ENCODE data around the gene ABCA9.
"Not testable (repeated sequence)": the region's sequence is repeated elsewhere in the genome, so short reads cannot be mapped to it uniquely, and the experiment has no call there.

The ABCA9 gene

GRCh38 chr17:69042308-69042707 lies 18.4 kb downstream of the ABCA9 start:
- DNase-seq (ENCODE audit: low spot score) = no peak

GRCh38 chr17:69031839-69032238 lies 28.9 kb downstream of the ABCA9 start:
- no peak for DNase-seq (ENCODE audit: low spot score)

DNA sequence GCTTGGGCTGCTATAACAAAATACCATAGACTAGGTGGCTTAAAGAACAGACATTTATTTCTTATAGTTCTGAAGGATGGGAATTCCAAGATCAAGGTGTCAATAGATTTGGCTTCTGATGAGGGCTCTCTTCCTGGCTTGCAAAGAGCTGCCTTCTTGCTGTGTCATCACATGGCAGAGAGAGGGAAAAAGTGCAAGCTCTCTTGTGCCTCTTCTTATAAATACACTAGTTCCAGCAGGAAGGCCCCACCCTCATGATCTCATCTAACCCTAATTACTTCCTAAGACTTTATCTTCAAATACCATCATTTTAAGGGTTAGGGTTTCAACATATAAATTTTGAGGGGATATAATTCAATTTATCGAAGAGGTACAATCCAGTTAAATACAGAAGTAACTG lies 30.6 kb downstream of the ABCA9 start:
- no peak for DNase-seq (ENCODE audit: low spot score)

- DNase-seq (ENCODE audit: low spot score) = no peak
Measured at GRCh38 chr17:69018687-69019086, 42.0 kb downstream of the ABCA9 start.

DNA sequence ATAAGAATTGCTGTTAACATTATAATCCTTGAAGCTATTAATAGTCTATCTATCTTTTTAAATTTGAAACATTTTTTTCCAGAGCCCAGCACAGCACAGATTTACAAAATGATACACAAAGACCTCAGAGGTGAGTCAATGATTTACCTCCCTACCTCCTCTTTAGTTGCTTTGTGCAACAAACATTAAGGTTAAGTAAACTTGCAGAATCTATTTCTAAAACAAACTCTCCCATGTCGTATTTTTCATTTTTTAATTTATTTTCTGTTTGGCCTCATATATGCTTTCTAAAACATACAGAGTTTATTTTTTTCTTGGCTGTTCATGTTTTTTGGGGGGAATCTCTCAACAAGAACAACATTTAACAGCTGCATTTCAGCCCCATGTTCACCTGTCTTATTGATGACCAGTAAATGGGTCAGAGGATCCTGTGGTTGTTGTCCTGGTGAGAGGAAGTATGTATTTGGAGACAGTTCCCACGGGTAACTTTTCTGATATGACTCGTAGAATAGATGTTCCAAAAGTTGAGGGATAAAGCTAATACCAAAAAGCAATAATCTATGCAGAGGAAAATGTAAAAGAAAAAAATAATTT lies 42.6 kb downstream of the ABCA9 start:
- DNase-seq (ENCODE audit: low spot score) = no peak

DNA sequence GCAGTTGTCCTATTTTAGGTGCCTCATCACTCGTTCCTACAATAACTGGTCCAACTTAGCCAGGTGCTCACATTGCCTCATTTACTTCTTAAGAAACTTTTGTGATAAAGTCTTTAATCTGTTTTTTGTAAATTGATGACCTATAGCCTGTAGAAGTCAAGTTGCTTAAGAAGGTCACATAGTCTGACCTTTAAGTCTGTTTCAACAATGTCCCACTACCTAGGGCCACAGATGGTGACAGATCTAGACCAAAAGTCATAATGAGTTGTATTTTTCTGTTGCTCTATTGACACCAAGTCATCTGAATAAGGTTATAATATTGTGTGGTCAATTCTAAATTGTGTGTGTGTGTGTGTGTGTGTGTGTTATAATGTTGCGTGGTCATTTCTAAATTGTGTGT lies 45.1 kb downstream of the ABCA9 start:
- DNase-seq (ENCODE audit: low spot score) = no peak

- DNase-seq (ENCODE audit: low spot score) = no peak
Measured at GRCh38 chr17:69012895-69013805, 47.6 kb downstream of the ABCA9 start.

DNA sequence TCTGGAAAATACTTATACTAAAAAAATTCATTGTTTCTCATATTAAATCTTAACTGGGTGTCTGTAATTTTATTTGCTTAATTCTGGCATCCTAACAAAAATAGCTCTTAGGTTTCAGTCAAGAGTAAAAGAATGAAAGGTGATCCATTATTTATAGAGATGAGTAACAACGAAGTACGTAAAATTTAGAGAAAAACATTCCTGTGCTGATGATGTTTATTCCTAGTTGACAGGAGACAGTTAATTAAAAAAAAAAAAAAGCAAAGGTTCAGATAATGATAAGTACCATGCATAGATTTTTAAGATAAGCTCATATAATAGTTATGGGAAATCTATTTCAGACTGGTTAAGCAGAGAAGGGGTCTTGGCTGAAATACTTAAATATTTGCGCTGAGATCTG lies 50.8 kb downstream of the ABCA9 start:
- DNase-seq (ENCODE audit: low spot score) = no peak

- not testable (repeated sequence) for DNase-seq (ENCODE audit: low spot score)
Measured at GRCh38 chr17:69004759-69005158, 56.0 kb downstream of the ABCA9 start.

DNA sequence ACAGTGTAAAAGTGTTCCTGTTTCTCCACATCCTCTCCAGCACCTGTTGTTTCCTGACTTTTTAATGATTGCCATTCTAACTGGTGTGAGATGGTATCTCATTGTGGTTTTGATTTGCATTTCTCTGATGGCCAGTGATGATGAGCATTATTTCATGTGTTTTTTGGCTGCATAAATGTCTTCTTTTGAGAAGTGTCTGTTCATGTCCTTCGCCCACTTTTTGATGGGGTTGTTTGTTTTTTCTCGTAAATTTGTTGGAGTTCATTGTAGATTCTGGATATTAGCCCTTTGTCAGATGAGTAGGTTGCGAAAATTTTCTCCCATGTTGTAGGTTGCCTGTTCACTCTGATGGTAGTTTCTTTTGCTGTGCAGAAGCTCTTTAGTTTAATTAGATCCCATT lies 61.0 kb downstream of the ABCA9 start:
- DNase-seq (ENCODE audit: low spot score) = not testable (repeated sequence)

- DNase-seq (ENCODE audit: low spot score) = no peak
Measured at GRCh38 chr17:68993112-68993511, 67.6 kb downstream of the ABCA9 start.

- DNase-seq (ENCODE audit: low spot score) = no peak
Measured at GRCh38 chr17:68987966-68988365, 72.8 kb downstream of the ABCA9 start.

GRCh38 chr17:68981288-68981687 lies 79.4 kb downstream of the ABCA9 start:
- DNase-seq (ENCODE audit: low spot score) = no peak

- no peak for DNase-seq (ENCODE audit: low spot score)
Measured at GRCh38 chr17:68973098-68973846, 87.5 kb downstream of the ABCA9 start.

DNA sequence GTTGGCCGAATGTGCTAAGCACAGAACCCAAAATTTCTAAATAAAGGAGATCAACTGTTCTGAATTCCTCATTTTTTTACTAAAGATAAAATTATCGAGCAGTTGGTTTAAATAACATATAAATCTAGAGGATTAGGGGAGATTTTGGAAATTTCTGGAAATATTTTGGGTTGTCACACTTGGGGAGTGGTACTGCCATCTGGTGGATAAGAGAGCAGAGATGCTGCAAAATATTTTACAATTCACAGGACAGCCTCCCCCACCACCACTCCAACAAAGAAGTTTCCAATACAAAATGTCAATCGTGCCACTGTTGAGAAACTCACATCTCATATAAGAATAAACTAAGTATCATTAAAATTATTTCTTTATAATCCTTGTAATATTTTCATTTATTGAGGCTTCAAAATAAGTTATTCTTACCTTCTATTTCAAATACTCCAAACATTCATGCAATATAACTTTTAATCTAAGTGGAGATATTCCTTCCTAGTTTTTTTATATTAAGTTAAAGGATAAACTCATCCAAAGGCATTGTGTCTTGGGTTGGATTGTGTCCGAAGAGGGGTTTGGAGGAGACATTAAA lies 88.5 kb downstream of the ABCA9 start:
- peak; percentile 78 for DNase-seq (ENCODE audit: low spot score)

DNA sequence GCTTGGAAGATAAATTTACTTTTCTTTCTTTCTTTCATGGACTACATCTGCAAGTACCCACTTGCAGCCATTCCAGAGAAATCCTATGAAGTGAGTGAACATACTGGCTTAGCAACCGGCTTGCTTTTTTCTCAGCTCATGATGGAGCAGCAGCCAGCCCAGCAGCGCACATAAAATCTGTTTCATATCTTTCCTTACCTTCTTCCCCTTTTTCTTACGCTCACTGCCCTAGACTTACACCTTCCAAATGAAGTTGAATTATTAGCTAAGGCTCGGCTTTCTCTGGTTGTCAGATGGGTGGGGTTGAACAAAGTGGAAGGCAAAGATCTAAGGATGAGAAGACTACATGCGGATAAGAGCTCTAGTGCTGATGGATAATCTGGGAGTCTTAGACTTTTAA lies 91.6 kb downstream of the ABCA9 start:
- no peak for DNase-seq (ENCODE audit: low spot score)

DNA sequence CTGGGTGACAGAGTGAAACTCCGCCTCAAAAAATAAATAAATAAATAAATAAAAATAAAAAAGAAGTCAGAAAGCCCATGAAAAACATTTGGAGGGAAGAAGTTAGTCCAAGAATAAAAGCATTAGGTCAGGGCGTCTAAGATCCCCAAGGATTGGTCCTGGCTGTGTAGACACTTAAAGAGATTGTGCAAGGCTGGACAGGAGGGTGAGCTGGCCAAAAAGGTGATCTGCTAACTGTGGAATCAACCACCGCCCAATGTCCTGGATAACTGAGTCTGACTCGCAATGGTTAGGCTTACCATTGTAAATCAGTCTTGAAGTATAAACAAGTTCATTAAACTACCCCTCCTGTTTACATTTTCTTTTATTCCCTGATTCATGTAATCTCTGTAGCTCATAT lies 96.8 kb downstream of the ABCA9 start:
- no peak for DNase-seq (ENCODE audit: low spot score)

DNA sequence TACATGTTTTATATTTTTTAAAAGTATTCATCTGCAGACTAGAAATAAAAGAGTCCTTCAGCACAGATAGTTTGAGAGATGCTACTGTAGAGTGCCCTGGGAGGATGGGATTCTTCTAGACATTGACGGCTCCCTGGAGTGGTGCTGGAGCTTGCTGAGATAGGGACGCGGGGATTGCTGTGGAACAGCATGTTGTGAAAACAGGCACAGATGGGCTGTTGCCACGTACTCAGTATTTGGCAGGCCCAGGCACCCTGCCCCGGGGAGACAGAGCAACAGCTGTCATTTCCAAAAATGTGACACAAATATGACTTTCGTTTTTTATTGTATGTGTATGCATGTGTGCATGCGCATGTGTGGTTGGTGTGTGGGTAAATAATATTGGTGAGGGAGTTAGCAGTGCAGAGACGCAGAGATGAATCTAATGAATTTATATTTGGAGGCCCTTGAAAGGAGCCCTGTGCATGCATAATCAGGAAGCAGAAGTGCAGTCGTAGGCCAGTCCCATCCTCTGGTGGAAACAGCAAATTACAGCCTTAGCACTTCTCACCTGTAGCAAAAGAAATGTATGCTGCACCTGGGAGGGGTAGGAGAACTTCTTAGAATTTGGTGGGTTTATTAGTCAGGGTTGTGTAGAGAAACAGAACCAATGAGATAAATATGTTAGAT lies 99.4 kb downstream of the ABCA9 start:
- no peak for DNase-seq (ENCODE audit: low spot score)

GRCh38 chr17:68959117-68959516 lies 101.6 kb downstream of the ABCA9 start:
- not testable (repeated sequence) for DNase-seq (ENCODE audit: low spot score)

- no peak for DNase-seq (ENCODE audit: low spot score)
Measured at GRCh38 chr17:68957944-68958343, 102.8 kb downstream of the ABCA9 start.

DNA sequence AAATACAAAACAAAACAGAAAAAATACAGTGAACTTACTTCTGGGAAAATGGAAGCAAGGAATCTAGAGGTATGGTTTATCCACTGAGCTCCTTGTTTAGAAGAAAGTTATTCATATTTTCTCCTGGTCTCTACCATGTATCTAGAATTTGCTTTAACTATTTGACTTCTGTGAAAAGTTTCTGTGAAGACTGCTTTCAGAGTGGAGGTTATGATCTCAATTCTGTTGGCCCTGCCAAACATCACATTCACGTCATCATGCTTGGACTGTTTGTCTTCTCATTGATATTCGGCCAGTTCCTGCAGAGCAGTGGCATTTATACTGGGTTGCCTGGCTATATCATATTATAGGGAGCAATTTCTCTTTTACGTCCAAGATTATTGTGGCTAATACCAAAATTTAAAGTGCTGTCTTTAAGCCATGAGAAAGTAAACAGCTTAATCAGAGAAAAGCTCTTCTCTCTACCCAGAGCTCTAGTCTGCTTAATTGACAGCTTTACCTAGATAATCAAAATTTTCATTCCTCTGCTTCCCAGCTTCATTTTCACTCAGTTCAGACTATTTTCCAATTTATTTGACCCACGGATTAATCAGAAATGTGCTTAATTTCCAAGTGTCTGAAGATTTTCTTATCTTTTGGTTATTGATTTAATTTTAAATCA lies 105.4 kb downstream of the ABCA9 start, which contains the start of gene ABCA8:
ABCA8 (minus strand) TSS at position 212 of the 661 bp plus-strand sequence. CDS start 13,358 bp downstream, outside the sequence.
- peak; percentile 94 for DNase-seq (ENCODE audit: low spot score)

Data from globus pallidus (tissue), 1 donor.